HG03558 (cell line): ENCODE data around the gene KXD1.

ENCODE experiments used
- ATAC-seq: cut with Tn5 transposase; IDR thresholded peaks from one replicate; pipeline ENCODE4 v1.9.1; 2021; ENCODE audit warnings: moderate number of reproducible peaks; ENCODE audit not compliant: unreplicated experiment; ENCODE audit errors: extremely low read depth

KXD1 gene

GRCh38 chr19:18611327-18612050 lies 53.8 kb downstream of the KXD1 start:
- ATAC-seq, result no peak

GRCh38 chr19:18612051-18612771 lies 54.5 kb downstream of the KXD1 start:
- no peak for ATAC-seq

GRCh38 chr19:18612772-18613588 lies 55.3 kb downstream of the KXD1 start, which contains the start of gene TMEM59L:
Gene TMEM59L, plus strand, starts transcription at chr19:18612870. Its CDS starts 89 bp downstream, at chr19:18612959.
- ATAC-seq, result no peak

GRCh38 chr19:18613589-18614234 lies 56.0 kb downstream of the KXD1 start:
- no peak for ATAC-seq

GRCh38 chr19:18616023-18616422 lies 58.4 kb downstream of the KXD1 start:
- no peak for ATAC-seq

- ATAC-seq, result no peak
Measured at GRCh38 chr19:18617562-18617961, 59.9 kb downstream of the KXD1 start.

- ATAC-seq, result no peak
Measured at GRCh38 chr19:18618236-18618635, 60.6 kb downstream of the KXD1 start.
